Trophoblast cell (in vitro differentiated cells and primary cell): ENCODE results near the gene C1orf122.

ENCODE experiments used
- DNase-seq, 2 donors: peaks; one replicate each; pipeline ENCODE4 v3.0.0-alpha.2; 2016
- H2AFZ ChIP-seq: 2 replicates; pipeline ENCODE4 v1.6.1; 2013; ENCODE audit warnings: low read length, moderate library complexity, mild to moderate bottlenecking; ENCODE audit not compliant: insufficient read depth, poor library complexity
- H2AK5ac ChIP-seq: 2 replicates; pipeline ENCODE4 v1.6.1; 2013; ENCODE audit warnings: mild to moderate bottlenecking, low read length
- H2BK120ac ChIP-seq: 2 replicates; pipeline ENCODE4 v1.6.1; 2013; ENCODE audit warnings: low read length, mild to moderate bottlenecking, moderate library complexity; ENCODE audit not compliant: insufficient read depth, poor library complexity
- H2BK12ac ChIP-seq: 2 replicates; pipeline ENCODE4 v1.6.1; 2013; ENCODE audit warnings: mild to moderate bottlenecking, low read length, moderate library complexity
- H2BK5ac ChIP-seq: 2 replicates; pipeline ENCODE4 v1.6.1; 2013; ENCODE audit warnings: low read length, low read depth, moderate library complexity, mild to moderate bottlenecking; ENCODE audit not compliant: poor library complexity
- H3K14ac ChIP-seq: 2 replicates; pipeline ENCODE4 v1.6.1; 2013; ENCODE audit warnings: mild to moderate bottlenecking, low read length
- H3K18ac ChIP-seq: 2 replicates; pipeline ENCODE4 v1.6.1; 2013; ENCODE audit warnings: mild to moderate bottlenecking, low read length
- H3K23ac ChIP-seq: 2 replicates; pipeline ENCODE4 v1.6.1; 2013; ENCODE audit warnings: low read length
- H3K27ac ChIP-seq: 2 replicates; pipeline ENCODE4 v1.5.1; 2013; ENCODE audit warnings: low read depth, mild to moderate bottlenecking, inconsistent platforms, low read length, moderate library complexity
- H3K27me3 ChIP-seq: 2 replicates; pipeline ENCODE4 v1.6.1; 2013; ENCODE audit warnings: inconsistent platforms, mild to moderate bottlenecking, low read length, moderate library complexity; ENCODE audit not compliant: insufficient read depth
- H3K36me3 ChIP-seq, 2 experiments: 1 replicate in 1 of 2; 2 replicates in 1 of 2; pipeline ENCODE4 v1.6.1; 2013; ENCODE audit warnings: low read length in 2 of 2, mild to moderate bottlenecking in 2 of 2, moderate library complexity in 1 of 2; ENCODE audit not compliant: insufficient read depth in 2 of 2, control insufficient read depth in 1 of 2
- H3K4ac ChIP-seq: 2 replicates; pipeline ENCODE4 v1.6.1; 2013; ENCODE audit warnings: low read depth, mild to moderate bottlenecking, low read length, moderate library complexity
- H3K4me1 ChIP-seq, 2 experiments: 1 replicate in 1 of 2; 2 replicates in 1 of 2; pipeline ENCODE4 v1.6.1; 2013; ENCODE audit warnings: low read length in 2 of 2, mild to moderate bottlenecking in 2 of 2, moderate library complexity in 1 of 2; ENCODE audit not compliant: insufficient read depth in 2 of 2, control insufficient read depth in 1 of 2
- H3K4me2 ChIP-seq: 2 replicates; pipeline ENCODE4 v1.6.1; 2013; ENCODE audit warnings: inconsistent platforms, mild to moderate bottlenecking, low read length, moderate library complexity
- H3K4me3 ChIP-seq: 2 replicates; pipeline ENCODE4 v1.5.1; 2013; ENCODE audit warnings: mild to moderate bottlenecking, low read depth, low read length, inconsistent platforms
- H3K79me1 ChIP-seq: one replicate; pipeline ENCODE4 v1.6.1; 2013; ENCODE audit warnings: low read length
- H3K79me2 ChIP-seq: 2 replicates; pipeline ENCODE4 v1.6.1; 2013; ENCODE audit warnings: low read length, mild to moderate bottlenecking; ENCODE audit not compliant: control insufficient read depth, insufficient read depth, poor library complexity
- H3K9ac ChIP-seq: 2 replicates; pipeline ENCODE4 v1.6.1; 2013; ENCODE audit warnings: mild to moderate bottlenecking, low read length
- H3K9me3 ChIP-seq: 2 replicates; pipeline ENCODE4 v1.6.1; 2013; ENCODE audit warnings: low read depth, mild to moderate bottlenecking, control low read depth, inconsistent platforms, low read length; ENCODE audit not compliant: insufficient read depth
- H4K12ac ChIP-seq: 2 replicates; pipeline ENCODE4 v1.6.1; 2013; ENCODE audit warnings: low read depth, mild to moderate bottlenecking, low read length, moderate library complexity
- H4K8ac ChIP-seq: 2 replicates; pipeline ENCODE4 v1.6.1; 2013; ENCODE audit warnings: low read depth, mild to moderate bottlenecking, low read length, moderate library complexity
- H4K91ac ChIP-seq: one replicate; pipeline ENCODE4 v1.6.1; 2013; ENCODE audit warnings: low read depth, mild to moderate bottlenecking, low read length, moderate library complexity
- WGBS: extraction: QIAGEN DNeasy Blood & Tissue Kit; methylation state at CpG from one replicate; pipeline ENCODE4 v1.1.7; 2013; ENCODE audit warnings: missing lambda C conversion rate; ENCODE audit not compliant: insufficient read length, insufficient coverage; ENCODE audit errors: extremely low coverage; 5-methylcytosine and 5-hydroxymethylcytosine counted together

Gene C1orf122

GRCh38 chr1:37808369-37809319 lies 1.1 kb downstream of the C1orf122 start:
- peak overlapping the region; percentile 88 for H4K8ac ChIP-seq
- H3K4ac ChIP-seq, result peak overlapping the region; percentile 52
- peak overlapping the region; percentile 84 for H3K14ac ChIP-seq
- DNase-seq, result peak; percentile 32 to 50
- H3K27ac ChIP-seq, result peak overlapping the region; percentile 64
- peak overlapping the region; percentile 90 for H3K4me2 ChIP-seq
- peak overlapping the region; percentile 87 for H3K9ac ChIP-seq
- peak overlapping the region; percentile 81 for H2AFZ ChIP-seq
- H2BK12ac ChIP-seq, result no peak overlapping the region
- H4K91ac ChIP-seq, result peak overlapping the region; percentile 65
- no peaks in the 10 kb centered on the region for H3K27me3 ChIP-seq
- peak overlapping the region; percentile 67 for H2BK120ac ChIP-seq
- peak overlapping the region; percentile 83 for H3K18ac ChIP-seq
- peaks cover 8 to 10% of the 10 kb centered on the region in 2 experiments for H3K4me1 ChIP-seq
- H4K12ac ChIP-seq, result peak overlapping the region; percentile 80
- H3K4me3 ChIP-seq, result peak overlapping the region; percentile 100
- H3K9me3 ChIP-seq, result no peaks in the 10 kb centered on the region
- peaks cover 31 to 35% of the 10 kb centered on the region in 2 experiments for H3K36me3 ChIP-seq
- H2AK5ac ChIP-seq, result peak overlapping the region; percentile 29
- H3K23ac ChIP-seq, result no peak overlapping the region
- peaks cover 12% of the 10 kb centered on the region for H3K79me2 ChIP-seq
- peak overlapping the region; percentile 36 for H2BK5ac ChIP-seq
- peaks cover 12% of the 10 kb centered on the region for H3K79me1 ChIP-seq
- WGBS, result no CpG with 5 or more reads among the region's 54 CpGs

DNA sequence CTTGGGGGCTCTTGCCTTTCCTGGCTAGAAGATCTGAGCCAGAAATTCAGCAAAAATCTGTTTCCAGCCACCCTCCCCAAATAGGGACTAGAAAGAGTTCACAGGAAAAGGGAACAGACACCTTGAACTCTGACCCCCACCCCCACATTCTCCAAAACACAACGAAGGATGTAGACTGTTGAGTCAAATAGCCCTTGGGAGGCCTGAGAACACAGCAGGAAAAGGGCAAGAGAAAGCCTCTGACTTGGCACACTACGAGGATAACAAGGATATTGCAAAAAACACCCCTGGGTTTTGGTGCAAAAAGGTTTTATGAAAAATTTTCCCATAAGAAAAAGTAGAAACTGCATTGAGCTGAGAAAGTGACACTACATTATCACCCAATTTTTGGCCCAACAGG lies 2.4 kb downstream of the C1orf122 start:
- Histone ChIP-seq H4K12ac (no peak overlapping the region), H3K79me1 (peaks cover 12% of the 10 kb centered on the region), H3K18ac (no peak overlapping the region), H3K4me3 (no peak overlapping the region), H3K79me2 (peaks cover 12% of the 10 kb centered on the region), H2BK5ac (no peak overlapping the region), H3K14ac (no peak overlapping the region), H3K4ac (no peak overlapping the region), H2BK12ac (no peak overlapping the region), H3K4me2 (no peak overlapping the region), H2AFZ (no peak overlapping the region), H3K4me1 (peaks cover 8 to 10% of the 10 kb centered on the region in 2 experiments), H2AK5ac (no peak overlapping the region), H3K9ac (no peak overlapping the region), H3K27ac (no peak overlapping the region), H3K36me3 (peaks cover 27% of the 10 kb centered on the region in 2 experiments), H3K27me3 (no peaks in the 10 kb centered on the region), H3K23ac (no peak overlapping the region), H2BK120ac (no peak overlapping the region), H4K8ac (no peak overlapping the region), H4K91ac (no peak overlapping the region), H3K9me3 (no peaks in the 10 kb centered on the region)
- no CpG with 5 or more reads among the region's 2 CpGs for WGBS
- no peak for DNase-seq

DNA sequence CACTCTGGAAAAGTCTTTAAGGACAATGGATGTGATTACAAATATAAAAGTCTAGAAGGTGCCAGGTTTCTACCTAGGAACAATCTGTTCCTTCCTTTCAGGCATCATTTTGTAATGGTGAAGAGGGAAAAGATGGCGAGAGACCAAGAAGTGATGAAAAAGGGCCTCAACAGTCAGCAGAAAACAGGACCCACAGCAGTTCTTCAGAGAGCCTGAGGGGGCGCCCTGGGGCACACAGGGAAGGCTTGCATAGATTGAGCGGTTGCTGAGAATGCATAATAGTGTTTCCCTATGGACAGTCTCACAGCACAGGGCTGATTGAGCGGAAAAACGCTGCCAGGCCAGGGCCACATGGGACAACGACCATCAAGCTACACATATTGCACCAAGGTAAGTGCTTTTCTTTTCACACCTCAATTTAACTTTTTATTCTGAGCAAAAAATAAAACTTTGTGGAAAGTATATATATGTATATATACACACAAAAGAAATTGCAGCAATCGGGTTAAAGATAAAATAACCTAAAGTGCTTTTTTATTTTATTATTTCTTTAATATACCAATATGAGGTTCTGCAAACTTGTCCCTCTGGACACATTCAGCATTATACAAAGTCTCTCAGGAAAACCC lies 3.6 kb downstream of the C1orf122 start:
- H3K27me3 ChIP-seq, result no peaks in the 10 kb centered on the region
- H3K9ac ChIP-seq, result no peak overlapping the region
- no peak overlapping the region for H2AK5ac ChIP-seq
- H3K23ac ChIP-seq, result no peak overlapping the region
- no peak overlapping the region for H2AFZ ChIP-seq
- H2BK120ac ChIP-seq, result no peak overlapping the region
- H3K36me3 ChIP-seq, result peaks cover 28 to 30% of the 10 kb centered on the region in 2 experiments
- peaks cover 12% of the 10 kb centered on the region for H3K79me2 ChIP-seq
- H3K9me3 ChIP-seq, result no peaks in the 10 kb centered on the region
- no peak overlapping the region for H3K4me2 ChIP-seq
- peaks cover 8 to 10% of the 10 kb centered on the region in 2 experiments for H3K4me1 ChIP-seq
- WGBS, result no CpG with 5 or more reads among the region's 7 CpGs
- no peak overlapping the region for H4K8ac ChIP-seq
- H3K4me3 ChIP-seq, result no peak overlapping the region
- H3K18ac ChIP-seq, result no peak overlapping the region
- H2BK12ac ChIP-seq, result no peak overlapping the region
- peaks cover 12% of the 10 kb centered on the region for H3K79me1 ChIP-seq
- no peak overlapping the region for H4K12ac ChIP-seq
- H4K91ac ChIP-seq, result no peak overlapping the region
- H2BK5ac ChIP-seq, result no peak overlapping the region
- H3K27ac ChIP-seq, result no peak overlapping the region
- peak; percentile 81 to 94 for DNase-seq
- H3K14ac ChIP-seq, result no peak overlapping the region
- H3K4ac ChIP-seq, result no peak overlapping the region

DNA sequence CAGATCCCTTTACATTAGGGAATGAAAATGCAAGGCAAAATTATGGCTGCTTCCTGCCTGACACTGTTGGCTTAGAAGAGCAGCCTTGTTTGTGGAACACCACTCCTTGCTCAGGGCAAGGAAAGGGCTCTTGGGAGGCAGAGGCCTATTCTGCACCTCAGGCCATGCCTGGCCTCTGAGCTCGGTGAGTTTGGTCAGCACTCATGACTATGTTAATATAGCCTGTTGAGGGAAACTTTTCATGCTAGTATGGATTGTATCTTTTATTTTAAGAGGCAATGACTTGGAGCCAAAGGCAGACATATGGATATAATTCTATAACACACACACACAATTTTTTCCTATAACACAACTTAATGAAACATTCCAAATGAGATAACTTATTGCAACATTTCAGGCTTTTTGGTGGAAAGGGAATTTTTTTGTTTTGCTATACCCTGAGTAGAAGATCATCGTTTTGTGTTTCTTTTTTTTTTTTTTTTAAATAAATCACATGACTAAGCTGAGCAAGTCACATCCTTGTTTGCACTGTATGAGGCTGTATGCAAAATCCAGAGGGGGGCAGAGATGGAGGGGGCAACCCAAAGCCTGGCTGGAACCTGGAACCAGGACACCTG lies 6.0 kb downstream of the C1orf122 start:
- H2BK12ac ChIP-seq, result no peak overlapping the region
- peaks cover 3 to 4% of the 10 kb centered on the region in 2 experiments for H3K4me1 ChIP-seq
- H4K12ac ChIP-seq, result no peak overlapping the region
- H3K4me3 ChIP-seq, result no peak overlapping the region
- H3K9ac ChIP-seq, result no peak overlapping the region
- no peak overlapping the region for H3K14ac ChIP-seq
- H3K18ac ChIP-seq, result no peak overlapping the region
- WGBS, result no CpG with 5 or more reads among the region's 2 CpGs
- no peak overlapping the region for H3K4ac ChIP-seq
- no peak overlapping the region for H2BK5ac ChIP-seq
- no peak overlapping the region for H4K91ac ChIP-seq
- H3K79me2 ChIP-seq, result peaks cover 1% of the 10 kb centered on the region
- H3K36me3 ChIP-seq, result peaks cover 23 to 31% of the 10 kb centered on the region in 2 experiments
- no peak overlapping the region for H4K8ac ChIP-seq
- no peaks in the 10 kb centered on the region for H3K9me3 ChIP-seq
- no peak overlapping the region for H3K23ac ChIP-seq
- no peaks in the 10 kb centered on the region for H3K27me3 ChIP-seq
- H2BK120ac ChIP-seq, result no peak overlapping the region
- no peak overlapping the region for H2AFZ ChIP-seq
- DNase-seq, result no peak
- no peaks in the 10 kb centered on the region for H3K79me1 ChIP-seq
- H3K27ac ChIP-seq, result no peak overlapping the region
- H3K4me2 ChIP-seq, result no peak overlapping the region
- H2AK5ac ChIP-seq, result no peak overlapping the region
